Fibroblast of skin of right quadriceps (primary cell): ENCODE data around the gene SRCAP.

Source experiments
- DNase-seq: peaks from one replicate; pipeline ENCODE4 v3.0.0-alpha.2; 2013

The SRCAP gene

DNA sequence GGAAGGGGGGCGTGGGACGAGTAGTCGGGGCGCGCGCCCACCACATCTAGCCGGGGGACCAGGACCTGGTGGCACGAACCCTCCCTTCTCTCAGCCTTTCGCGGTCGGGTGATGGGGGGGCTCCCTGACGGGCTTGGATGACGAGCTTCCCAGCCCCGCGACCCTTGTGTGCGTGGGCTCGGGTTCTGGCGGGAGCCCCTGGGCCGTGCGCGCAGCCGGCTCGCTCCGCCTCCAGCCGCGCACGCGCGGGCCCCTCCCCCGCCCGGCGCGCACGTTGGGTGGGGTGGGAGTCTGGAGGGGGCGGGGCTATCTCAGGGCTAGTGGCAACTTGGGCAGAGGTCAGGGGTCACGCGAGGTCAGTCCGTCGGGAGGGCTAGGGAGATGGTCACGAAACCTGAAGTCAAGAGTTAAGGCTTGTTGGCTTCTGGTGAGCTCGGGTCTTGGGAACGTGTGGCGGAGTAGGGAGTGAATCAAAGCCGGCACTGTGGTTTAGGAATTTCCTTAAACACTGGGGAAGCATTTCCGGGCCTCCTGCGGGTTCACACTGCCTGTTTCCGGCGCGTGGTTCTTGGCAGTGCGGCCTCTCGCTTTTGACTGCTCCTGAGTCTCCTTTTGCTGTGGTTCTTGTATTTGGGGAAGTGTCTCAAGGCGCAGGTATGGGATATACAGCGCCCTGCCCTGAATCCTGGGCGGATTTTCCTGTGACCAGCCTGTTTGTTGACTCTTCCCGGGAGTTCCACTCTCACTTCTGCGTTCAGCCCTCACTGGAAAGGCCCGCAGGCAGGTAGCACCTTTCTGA lies at the start of gene SRCAP:
Gene SRCAP, plus strand, starts transcription at position 356 of the 799 bp plus-strand sequence. CDS start 1,654 bp downstream, outside the sequence.
- peak; percentile 74 for DNase-seq

DNA sequence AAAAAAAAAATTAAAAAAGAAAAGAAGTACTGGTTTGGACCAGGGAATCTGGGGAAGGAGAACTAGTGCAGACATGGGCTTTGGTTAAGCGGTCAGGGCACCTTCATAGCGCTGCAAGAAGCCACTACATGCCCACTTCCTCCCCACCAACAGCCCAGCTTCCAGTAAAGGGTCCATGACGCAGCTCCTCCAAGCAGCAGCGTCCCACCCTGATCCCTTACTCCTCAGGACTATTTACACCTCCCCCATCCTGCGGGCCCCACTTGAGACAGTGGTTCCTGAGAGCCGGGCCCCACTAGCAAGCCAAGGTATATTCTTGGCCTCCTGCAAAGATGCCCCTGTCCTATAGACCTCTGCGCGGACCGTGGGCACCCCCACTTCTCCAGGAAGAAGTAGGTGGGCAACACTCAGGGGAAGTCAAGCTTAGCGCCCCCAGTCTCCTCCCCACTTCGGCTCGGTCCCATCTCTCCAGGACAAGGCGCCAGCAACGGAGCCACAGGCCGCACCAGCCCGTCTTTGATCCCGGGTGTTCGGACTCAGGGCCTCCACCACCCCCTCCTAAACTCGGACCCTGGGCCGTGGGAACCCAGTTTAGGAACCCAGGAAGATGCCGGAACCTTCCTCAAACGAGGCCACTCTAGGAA lies 49.1 kb upstream of the SRCAP start:
- no peak for DNase-seq

DNA sequence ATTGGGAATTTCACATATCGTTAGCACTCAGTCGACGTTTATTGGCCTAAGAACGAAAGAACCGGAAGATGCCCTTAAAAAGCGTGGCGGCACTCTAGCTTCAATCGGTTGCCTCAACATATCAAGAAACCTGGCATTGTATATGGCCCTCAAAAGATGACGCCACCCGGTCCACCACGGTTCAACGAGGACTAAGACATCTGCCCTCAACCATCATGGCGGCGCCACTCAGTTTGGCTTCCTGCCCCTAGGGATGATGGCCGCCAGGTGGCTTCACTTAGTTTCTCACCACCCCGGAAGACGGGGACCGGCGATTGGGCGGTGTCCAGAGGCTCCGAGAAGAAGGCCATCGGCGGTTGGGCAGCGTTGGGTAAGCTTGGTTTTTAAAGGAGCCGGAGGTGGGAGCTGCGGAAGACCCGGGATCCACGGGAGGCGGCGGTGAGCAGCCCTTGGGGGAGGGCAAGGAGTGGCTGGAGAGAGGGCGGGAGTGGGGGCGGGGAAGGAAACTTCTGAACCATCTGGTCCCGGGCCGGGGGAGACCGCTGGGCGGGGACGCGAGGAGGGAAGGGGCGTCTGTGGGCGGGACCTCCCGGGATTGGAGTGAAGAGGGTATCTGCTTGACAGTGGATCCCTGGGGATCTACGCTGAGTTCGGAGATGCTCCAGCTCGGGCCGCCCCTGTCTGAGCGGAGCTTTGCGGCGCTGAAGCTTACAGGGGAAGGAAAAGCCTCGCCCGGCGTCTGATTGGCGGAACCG lies 48.4 kb upstream of the SRCAP start, which contains the start of gene PRR14:
Gene PRR14, plus strand, starts transcription at position 592 of the 755 bp plus-strand sequence. CDS start 686 bp downstream, outside the sequence.
- peak; percentile 100 for DNase-seq

DNA sequence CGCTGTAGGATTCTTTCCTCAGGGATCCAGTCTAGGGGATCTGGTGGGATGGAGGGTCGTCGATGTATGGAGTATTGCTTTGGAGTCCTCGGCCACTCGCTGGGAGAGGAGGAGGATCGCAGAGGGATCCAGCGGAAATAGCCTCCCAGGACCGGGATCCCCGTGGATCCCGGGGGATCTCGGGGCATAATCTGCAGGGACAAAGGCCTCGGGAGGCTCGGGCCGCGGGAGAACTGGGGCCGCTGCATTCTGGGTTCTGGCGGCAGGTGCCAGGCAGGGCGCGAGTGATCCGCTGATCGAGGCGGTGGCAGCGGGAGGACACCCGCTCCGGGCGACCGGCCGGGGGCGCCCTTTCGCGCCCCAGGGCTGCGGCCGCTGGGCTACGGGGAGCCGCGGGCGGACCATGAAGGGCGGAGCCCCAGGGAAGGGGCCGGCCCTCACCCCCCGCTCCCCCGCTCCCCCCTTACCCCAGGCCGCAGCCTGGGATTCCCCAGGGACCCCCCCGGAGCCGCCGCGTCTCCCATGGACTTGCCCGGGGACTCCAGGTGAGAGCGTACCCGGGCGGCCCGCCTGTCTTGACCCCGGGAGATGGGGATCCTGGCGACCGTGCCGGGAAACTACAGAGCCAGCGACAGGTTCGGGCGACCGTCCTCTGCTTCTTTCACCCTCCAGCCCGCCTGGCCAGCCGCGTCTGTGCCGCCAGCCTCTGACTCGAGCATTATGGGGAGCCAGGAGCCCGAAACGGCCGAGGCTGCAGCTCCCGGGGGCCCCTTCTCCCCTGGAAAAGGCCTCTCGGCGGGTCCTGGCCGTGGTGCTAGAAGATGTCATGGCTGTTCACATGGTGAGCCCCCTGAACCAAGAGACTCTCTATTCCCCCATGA lies 47.6 kb upstream of the SRCAP start:
- DNase-seq: peak; percentile 61

DNA sequence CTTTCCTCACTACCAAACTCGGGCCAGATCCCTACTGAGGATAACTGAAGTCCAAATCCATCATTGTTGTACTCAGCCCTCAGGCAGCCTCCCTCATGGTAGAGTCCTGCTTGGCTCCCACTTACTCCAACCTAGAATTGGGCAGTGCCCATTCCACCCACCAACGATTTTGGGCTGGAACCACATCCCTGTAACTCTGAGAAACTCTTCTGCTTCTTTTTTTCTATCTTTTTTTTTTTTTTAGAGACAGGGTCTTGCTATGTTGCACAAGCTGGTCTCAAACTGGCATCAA lies 47.0 kb upstream of the SRCAP start:
- DNase-seq: no peak

DNA sequence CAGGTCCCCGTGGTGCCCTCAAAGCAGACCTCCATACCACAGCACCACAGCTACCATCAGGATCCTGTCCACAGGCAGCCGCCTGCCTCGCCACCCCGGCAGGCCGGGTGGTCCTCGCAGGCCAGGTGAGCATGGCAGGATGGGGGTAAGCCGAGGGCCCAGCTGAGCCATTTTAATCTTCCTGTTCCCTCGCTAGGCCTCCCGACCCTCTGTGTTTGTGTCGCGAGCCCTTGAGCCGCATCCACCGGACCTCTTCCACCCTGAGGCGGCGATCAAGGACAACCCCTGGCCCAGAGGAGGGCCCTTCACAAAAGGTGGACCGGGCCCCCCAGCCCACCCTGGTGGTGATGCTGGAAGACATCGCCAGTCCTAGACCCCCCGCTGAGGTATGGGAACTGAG lies 46.3 kb upstream of the SRCAP start:
- DNase-seq: no peak

DNA sequence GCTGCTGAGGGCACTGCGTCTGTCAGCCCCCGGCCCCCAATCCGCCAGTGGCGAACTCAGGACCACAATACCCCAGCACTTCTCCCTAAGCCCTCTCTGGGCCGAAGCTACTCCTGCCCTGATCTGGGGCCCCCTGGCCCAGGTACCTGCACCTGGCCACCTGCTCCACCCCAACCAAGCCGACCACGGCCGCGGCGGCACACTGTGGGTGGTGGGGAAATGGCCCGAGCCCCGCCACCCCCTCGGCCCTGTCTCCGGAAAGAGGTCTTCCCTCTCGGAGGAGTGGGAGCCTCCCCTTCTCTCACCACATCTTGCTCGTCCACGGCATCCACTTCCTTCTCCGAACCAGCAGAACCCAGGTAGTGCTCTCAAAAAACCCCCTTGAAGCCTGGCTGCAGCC lies 44.1 kb upstream of the SRCAP start:
- no peak for DNase-seq

DNA sequence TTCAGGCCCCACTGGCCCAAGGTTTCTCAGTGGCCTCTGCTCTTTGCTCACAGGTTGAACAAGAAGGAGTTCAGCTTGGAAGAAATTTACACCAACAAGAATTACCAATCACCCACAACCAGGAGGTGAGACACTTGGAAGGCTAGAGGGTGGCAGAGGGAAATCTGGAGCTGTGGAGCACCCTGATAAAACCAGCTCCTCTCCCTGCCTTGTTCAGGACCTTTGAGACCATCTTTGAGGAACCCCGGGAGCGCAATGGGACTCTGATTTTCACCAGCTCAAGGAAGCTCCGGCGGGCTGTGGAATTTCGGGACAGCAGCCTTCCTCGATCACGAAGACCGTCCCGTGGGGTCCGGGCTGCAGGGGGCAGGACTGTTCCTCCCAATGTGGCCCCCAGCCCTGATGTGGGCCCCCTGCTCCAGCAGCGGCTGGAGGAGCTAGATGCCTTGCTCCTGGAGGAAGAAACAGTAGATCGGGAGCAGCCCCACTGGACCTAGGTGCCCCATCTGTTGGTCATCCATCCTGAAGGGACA lies 43.1 kb upstream of the SRCAP start:
- DNase-seq: no peak

DNA sequence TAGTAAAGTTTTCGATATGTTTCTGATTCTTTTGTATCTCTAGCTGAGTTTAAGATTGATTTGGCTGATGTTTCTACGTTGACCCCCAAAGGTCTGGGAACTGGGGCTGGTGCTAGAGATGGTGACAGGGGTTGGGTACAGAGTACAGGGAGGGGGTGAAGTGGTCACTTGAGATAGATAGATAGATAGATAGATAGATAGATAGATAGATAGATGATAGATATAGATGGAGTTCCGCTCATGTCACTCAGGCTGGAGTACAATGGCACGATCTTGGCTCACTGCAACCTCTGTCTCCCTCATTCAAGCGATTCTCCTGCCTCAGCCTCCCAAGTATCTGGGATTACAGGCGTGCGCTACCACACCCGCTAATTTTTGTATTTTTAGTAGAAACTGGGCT lies 42.6 kb upstream of the SRCAP start:
- DNase-seq: no peak

DNA sequence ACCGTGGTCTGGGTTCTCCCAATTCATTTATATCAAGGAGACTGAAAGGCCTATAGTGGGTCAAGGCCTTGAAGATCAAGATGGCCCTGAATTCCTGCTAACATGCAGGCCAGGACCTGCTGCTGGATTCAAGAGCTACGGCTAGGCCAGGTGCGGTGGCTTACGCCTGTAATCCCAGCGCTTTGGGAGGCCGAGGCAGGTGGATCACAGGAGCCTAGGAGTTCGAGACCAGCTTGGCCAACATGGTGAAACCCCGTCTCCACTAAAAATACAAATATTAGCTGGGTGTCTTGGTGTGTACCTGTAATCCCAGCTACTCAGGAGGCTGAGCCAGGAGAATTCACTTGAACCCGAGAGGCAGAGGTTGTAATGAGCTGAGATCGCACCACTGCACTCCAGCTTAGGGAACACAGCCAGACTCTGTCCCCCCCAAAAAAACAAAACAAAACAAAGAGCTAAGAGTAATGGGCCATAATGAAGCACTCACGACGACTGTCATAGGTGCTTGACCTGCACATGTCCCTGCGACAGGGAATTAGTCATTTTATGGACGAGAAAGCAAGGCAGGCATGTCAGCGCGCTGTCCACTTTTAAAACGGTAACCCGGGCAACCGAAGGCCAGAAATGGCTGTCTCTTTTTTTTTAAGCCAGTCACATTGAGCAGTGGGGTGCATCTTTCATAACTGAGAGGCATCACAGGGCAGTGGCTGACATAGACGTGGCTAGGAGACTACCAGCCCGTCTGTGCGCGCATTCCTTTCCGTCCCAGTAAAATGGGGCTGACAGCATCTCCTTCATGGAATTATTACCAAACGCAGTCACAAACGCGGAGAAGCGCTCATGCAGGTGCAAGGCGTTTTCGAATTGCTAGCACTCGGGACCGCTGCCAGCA lies 41.8 kb upstream of the SRCAP start:
- DNase-seq: no peak

DNA sequence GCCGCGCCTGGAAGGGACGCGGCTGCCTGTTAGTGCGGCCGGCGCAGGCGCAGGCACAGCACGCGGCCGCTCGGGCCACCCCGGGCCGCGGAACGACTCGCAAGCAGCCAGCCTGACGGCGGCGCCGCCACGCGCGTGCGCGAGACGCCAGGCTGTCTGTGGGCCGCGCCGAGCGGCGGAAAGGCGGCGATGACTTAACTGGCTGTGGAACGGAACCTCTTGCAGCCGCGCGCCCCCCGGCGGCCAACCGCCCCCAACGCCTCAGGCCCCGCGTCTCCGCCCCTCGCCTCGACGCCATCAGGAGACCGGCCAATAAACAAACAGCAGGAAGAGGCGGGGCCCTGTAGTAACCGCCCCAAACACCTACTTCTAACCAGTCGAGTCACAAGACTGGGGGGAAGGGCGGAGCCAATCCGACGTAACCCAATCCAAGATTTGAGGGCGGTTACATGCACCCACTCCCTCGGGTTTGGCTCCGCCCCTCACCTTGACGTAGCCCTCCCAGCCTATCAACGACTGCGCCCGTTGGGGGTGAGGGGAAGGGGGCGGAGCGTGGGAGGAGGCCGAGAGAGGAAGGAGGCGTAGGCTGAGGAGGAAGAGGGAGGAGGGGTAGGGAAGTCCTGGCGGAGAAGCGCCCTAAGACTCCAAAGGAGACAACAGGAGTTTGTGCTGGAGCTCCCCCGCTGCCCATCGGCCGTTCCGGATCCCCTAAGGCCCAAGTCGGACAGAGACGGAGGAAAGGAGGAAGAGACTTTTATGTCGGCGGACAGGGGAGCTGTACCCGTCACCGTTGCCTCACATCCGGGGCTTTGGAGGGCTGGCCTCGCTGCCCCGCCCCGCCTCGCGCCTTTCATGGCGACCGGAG lies 40.9 kb upstream of the SRCAP start, which contains the start of gene FBRS:
Gene FBRS, plus strand, starts transcription at position 566 of the 865 bp plus-strand sequence. CDS start 1,088 bp downstream, outside the sequence.
- peak; percentile 100 for DNase-seq

DNA sequence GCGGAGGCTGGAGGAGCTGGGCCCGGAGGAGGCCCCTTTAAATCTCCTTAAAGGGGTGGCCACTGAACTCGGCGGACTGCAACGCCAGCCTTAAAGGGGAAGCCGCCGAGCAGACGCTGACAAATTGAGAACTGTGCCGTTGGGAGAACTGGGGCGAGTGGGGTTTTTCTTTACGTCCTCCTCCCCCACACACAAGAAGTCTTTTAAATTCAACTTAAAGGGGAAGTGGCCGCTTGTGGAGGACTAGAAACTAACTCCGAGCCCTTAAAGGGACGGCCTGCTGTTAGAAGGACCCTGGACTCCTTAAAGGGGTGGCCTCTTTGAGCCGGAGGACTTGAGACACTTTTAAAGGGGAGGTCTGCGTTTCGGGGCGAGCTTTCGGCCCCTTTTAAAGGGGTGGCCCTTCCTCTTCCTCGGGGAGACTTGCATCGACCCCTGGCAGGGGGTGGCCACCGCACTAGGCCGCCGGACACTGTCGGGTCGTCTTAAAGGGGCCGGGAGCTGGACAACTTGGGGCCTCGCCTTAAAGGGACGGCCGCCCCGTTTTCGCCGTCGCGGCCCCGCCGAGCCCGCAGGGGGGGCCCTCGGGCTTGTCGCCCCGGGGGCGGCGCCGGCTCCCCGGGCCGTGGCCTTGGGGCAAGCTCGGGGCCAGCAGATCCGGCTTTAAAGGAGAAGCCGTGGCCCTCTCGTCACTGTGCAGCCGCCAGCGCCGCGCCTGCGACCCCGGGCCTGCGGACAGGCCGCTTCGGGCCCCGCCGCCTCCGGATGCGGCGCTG lies 40.1 kb upstream of the SRCAP start:
- DNase-seq: peak; percentile 99

DNA sequence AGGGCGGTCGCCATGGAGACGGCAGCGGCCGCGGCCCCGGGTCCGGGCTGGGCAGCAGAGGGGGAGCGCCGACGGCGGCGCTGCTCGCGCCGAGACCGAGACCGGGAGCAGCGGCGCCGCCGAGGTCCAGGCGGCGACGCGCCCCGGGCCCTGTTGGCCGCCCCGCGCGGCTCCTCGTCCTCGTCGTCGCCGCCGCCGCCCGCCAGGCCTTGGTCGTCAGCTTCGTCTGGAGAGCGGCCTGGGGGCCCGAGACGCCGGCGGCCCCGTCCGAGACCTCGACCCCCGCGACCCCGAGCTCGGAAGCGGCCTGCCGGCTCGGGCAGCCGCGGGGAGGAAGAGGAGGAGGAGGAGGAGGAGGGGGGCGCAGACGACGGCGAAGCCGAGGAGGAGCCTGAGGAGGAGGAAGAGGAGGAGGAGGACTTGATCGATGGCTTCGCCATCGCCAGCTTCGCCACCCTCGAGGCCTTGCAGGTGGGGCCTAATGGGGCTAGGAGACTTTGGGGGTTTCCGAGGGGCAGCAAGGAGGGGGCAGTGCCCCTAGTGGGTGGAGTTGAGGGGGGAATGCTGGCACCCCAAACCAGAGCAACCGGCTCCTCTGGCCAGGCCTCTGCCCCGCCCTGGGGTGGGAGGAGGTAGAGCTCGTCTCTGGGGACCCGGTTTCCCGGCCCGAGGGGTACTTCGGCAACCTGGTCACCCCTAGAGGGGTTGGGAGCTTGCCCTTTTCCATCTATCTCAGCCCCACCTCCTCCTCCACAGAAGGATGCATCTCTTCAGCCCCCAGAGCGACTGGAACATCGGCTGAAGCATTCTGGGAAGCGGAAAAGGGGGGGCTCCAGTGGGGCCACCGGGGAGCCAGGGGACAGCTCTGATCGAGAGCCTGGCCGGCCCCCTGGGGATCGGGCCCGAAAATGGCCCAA lies 39.2 kb upstream of the SRCAP start:
- peak; percentile 24 for DNase-seq

DNA sequence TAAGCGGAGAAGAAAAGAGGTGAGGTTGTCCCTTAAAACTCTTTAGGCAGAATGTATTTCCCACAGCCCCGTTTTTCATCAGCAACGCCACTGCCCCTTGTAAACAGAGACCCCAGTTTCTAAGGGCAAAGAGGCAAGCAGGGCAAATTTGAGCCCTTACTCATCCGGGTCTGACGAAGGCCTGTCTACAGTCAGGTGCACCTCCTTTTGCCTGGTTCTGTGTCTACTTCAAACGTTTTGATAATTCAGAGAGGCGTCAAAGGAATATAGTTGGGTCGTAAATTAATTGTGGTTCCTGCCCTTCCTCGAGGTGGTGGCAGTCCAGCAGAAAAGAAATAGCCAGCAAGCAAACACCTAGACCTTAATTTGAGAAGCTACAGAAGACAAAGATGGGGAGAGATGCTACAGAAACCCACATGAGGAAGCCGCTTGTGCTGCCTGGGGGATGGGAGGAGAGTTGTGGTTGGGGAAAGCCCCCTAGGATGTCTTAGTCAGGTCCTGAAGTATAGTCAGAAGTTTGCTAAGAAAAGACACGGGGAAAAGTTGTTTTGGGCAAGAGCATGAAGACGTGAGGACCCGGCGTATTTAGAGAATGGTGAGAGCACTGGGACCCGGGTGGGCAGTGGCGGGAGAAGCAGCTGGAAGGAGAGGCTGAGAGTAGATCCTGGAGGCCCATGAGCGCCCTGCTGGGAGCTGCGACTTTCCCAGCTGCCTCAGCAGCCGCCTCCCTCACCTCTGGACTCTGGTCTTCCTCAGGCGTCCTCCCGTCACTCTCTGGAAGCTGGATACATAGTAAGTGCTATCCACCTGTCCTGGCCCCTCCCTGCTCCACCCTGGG lies 38.3 kb upstream of the SRCAP start:
- DNase-seq: no peak

DNA sequence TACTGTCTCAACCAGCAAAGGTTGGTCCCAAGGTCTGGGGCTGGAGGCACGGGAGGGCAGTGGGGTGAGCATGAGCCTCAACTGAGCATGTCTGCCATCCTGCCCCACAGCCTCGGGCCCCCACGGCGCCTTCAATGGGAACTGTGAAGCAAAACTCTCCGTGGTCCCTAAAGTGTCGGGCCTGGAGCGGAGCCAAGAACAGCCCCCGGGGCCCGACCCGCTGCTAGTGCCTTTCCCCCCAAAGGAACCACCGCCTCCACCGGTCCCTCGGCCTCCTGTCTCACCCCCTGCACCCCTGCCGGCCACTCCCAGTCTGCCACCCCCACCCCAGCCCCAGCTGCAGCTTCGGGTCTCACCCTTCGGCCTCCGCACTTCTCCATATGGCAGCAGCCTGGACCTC lies 36.5 kb upstream of the SRCAP start:
- no peak for DNase-seq

DNA sequence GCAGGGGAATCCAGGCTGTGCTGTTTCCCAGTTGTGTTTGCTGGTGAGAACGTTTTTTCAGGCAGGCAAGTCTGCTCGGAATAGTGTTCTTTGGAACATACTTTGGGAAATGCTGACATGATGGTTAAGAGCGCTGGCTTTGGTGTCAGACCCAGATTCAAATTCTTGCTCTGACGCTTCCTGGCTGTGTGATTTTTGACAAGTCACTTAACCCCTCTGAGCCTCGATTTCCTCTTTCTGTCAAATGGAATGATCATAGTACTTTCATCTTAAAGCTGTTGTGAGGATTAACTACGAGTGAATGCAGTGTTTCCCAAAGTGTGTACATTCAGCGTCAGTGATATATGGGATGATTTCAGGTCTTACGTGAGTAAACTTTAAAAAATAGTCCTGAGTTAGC lies 35.9 kb upstream of the SRCAP start:
- no peak for DNase-seq

DNA sequence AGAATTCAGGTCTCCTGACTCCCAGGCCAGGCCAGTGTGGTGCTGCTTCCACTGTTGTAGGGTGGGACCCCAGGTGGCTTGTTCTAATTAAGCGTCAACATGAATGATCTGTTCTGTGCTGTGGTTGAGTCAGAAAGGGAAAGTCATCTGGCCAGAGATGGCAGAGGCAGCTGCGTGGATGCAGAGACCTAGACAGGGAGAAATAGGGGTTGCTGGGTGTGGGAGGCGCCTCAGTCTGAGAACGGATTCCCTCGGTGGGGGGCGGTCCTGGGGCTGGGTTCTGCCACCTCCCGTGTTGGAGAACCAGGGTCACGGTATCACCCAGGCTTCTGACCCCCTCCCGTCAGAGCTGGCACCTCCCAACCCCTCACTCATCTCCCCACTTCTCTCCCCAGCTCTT lies 35.2 kb upstream of the SRCAP start:
- DNase-seq: no peak
